HG03280 (cell line): ENCODE results near the gene DPYSL5.
"Not testable (repeated sequence)": the region's sequence is repeated elsewhere in the genome, so short reads cannot be mapped to it uniquely, and the experiment has no call there.

Source experiments
- ATAC-seq: cut with Tn5 transposase; IDR thresholded peaks from one replicate; pipeline ENCODE4 v1.9.1; 2021; ENCODE audit warnings: mild to moderate bottlenecking, moderate library complexity; ENCODE audit not compliant: unreplicated experiment

The DPYSL5 gene

DNA sequence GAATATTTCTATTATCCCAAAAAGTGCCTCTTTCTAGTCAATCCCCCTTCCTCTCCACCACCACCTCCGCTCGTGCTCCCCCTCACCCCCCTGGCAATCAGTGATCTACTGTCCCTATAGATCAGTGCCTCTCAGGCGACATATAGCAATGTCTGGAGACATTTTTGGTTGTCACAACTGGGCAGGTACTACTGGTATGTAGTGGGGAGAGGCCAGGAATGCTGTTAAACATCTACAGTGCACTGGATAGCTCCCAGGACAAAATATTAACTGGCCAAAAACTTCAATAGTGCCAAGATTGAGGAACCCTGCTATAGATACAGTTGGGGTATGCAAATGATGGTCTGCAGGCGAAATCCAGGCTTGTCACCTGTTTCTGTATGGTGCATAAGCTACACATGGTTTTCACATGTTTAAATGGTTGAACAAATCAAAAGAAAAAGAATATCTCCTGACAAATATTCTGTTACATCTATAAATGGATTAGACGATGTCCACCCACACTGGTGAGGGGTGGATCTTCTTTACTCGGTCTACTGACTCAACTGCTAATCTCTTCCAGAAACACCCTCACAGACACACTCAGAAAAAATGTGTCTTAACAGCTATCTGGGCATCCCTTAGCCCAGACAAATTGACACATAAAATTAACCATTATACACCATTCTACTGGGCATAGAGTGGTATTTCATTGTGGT is 25.5 kb downstream of the DPYSL5 start:
- no peak for ATAC-seq

DNA sequence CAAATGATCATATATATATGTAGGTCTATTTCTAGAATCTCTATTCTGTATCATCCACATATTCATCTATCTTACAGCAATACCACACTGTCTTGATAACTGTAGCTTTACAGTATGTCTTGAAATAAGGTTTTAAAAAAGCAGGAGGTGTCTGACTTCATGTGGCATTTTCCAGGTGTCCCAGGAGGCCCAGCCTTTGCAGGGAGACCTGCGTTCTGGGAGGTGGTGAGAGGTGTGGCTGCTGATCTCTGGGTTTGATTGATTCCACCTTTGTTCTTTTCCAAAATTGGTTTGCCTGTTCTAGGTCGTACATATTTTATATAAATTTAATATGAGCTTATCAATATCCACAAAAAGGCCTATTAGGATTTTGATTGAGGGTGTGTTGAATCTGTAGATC is 26.6 kb downstream of the DPYSL5 start:
- ATAC-seq = no peak

DNA sequence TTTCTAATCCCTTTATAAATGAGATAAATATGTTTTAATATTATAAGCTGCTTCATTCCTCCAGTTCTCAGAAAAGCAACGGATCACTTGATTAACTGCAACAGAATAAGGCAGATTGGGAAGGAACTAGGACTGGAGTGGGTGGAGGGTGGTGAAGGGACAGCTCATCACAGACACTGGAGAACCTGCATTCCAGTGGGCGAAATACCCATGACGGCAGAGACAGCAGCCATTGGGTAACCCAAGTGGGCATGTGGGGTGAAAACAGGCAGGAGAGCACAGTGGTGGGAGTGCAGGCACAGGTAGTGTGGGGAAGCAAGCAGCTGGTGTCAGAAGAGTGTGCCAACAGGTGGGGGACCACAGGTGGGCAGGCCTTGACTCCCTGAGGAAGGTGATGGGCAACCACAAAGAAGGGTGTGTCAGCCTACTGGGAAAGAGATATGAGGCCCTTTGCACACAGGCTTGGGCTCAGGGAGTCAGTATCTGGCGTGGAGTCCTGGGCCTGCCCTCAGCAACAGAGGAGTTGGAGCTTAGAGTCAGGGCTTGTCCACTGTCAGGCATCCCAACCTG is 27.2 kb downstream of the DPYSL5 start:
- no peak for ATAC-seq

DNA sequence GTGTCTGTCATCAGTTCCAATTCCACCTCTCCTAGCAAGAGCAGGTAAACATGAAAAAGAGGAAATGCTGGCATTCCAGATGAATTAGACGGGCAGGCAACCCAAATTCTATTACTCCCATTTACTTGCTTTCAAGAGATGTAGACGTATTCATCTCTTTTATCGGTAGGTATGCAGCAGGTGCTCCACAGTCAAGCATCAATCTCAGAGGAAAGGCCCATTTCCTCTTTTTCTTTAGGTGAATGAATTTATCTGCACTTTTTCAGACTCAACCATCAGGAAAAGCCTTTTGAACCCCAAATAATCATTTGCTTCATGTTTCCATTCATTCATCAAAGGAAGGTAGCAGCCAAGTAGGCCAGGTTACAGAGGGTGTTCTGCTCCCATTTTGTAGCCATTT is 27.9 kb downstream of the DPYSL5 start:
- ATAC-seq = no peak

DNA sequence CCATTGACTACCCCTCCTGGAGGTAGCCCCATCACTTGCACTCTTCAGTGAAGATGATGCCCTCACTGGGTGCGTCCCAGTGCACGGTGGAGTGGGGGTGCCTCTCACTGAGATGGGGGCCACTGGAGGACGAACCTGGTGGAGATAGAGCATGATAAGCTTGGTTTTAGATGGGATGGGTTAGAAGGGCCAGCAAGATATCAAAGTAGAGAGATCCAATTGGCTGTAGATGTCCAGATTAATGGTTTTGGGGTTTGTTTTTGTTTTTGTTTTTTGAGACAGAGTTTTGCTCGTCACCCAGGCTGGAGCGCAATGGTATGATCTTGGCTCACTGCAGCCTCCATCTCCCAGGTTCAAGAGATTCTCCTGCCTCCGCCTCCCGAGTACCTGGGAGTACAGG is 28.3 kb downstream of the DPYSL5 start:
- ATAC-seq = no peak

DNA sequence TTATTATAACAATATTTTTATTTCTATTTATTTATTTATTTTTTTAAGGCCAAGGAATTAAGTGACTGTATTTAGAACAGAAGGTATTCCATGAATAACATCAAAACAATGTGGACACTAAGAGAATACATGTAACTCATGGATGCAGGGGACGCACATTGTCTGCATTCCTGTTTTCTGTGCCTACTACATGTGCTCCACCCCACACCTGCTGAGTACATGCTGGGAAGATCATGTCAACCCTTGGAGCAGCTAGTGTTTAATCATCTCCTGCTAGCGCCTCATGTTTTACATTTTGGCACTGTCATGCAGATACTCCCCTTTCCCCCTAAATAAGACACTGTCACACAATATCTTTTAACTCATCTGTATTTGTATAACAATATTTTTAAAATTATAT is 29.3 kb downstream of the DPYSL5 start:
- no peak for ATAC-seq

DNA sequence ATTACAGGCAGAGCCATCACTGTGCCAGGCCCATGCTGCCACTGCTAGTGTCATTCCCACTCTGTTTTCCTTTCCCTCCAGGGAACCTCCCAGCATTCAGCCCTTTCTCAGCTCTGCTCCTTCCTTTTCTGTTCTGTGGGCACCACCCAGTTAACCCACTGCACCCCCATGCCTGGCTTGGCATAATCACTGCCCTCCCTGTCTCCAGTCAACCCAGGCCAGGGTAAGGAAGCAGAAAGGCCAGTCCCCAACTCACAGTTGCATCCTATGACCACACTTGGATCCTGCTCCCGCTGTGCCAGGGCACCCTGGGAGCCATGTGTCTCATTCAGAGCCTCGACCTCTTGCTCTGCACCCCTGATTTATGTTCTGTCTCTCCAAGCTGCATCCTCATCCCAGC is 32.2 kb downstream of the DPYSL5 start:
- no peak for ATAC-seq

DNA sequence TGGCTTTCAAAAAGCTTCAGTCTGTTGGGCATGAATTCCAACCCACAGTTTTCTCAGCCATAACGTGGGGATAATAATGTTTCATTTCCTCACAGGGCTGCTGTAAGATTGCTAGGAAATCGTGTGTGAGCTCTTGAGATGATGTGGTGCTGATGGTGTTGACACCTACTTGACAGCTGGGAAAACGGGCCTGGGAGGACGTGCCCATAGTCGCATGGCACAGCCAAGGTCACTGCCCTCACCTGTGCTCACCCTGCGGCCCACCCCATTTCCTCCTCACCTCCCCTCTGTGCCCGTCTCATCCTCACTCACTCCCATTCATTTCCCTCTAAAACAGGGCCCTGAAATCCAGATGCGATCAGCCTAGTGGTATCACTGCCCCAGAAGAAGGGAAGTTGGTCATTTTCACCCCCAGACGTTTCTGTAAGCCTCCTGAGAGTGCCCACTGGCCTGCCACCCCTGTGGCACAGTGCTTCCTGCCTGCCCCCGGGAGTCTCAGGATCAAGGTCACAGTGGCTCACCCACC is 33.0 kb downstream of the DPYSL5 start:
- no peak for ATAC-seq

DNA sequence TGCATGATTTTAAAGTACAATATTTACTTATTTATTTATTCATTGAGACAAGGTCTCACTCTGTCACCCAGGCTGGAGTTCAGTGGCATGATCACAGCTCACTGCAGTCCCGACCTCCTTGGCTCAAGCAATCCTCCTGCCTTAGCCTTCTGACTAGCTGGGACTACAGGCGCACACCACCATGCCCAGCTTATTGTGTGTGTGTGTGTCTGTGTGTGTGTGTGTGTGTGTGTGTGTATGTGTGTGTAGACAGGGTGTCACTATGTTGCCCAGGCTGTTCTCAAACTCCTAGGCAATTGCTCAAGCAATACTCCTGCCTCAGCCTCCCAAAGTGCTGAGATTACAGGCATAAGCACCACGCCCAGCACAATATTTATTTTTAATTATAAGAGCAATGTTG is 34.3 kb downstream of the DPYSL5 start:
- ATAC-seq = not testable (repeated sequence)

DNA sequence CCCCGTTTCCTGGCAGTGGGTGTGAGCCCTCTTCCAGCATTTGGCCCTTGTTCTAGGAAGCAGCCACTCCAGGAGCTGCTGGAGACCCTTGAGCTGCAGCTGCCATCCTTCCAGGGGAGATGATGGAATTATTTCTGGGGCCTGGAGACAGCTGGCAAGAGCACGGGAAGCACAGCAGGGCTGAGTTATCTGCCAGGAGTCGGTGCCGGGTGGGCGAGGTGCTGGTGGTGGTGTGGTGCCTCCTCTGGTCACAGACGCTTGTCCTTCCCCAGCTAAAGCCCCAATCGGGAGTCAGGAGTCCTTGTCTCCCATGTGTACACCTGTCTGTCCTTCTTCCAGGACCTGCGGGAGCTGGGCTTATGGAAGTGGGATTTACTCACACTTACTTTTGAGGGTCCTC is 36.0 kb downstream of the DPYSL5 start:
- ATAC-seq = no peak

DNA sequence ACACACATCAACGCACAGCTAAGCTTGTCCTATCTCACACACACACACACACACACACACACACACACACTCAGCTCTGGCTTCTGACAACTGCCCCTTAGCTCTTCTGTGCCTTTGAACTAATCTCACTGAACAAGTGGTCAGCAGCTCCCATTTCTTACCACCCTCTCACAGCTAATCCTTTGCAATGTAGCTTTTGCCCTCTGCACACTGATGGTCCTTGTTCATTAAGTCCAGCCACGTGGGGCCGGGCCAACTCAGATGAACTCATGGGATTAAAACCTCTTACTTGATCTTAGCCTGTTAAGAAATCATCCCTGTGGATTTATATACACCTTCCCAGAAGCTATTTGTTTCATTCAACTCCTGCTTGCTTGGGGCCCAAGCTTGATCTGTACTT is 36.6 kb downstream of the DPYSL5 start:
- no peak for ATAC-seq

DNA sequence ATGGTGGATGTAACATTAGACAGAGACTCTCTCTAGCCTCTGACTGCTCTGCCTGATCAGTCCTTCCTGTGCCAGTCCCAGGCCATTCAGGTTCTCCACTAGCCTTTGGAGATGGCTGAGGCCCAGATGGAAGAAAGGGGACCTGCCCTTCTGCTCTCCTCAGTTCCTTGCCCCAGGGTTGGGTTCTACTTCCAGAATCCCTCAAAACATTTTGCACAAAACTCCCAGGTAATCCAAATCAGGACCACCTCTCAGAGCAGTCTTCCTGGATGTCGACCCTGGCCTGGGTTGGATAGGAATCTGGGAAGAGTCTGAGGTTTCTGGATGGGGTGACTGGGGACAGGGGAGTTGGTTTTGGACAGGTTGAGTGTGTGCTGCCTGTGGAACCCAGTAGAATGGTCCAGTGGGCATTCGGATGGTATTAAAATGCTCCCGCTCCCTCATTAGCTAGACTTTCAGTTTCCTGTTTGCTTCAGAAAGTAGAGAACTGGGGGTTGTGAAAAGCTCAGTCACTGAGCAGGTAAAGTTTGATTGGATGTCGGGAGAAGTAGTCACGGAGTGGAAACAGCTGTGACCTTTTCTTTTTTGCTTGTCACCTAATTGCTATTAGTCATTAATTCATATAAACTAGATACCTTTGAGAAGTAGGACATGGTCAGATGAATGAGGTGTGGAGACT is 37.9 kb downstream of the DPYSL5 start:
- no peak for ATAC-seq

DNA sequence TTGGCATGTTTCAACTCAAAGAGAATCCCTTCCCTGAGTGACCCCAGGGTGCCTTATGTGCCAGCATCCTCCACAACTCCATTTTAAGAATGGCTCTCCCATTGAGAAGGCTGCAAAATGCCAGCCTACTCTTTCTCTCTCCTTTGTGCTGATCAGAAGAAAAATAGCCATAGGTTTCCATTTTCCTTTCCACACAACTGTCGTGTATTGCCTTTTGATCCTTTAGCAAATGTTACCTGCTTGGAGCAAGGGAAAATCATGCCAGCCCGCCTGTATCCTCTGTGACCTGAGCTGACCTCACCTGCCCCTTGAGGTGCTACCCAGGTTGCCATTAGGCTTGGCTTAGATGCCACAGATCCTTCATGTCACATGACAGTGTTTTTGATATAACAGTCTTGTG is 38.8 kb downstream of the DPYSL5 start:
- ATAC-seq = no peak

DNA sequence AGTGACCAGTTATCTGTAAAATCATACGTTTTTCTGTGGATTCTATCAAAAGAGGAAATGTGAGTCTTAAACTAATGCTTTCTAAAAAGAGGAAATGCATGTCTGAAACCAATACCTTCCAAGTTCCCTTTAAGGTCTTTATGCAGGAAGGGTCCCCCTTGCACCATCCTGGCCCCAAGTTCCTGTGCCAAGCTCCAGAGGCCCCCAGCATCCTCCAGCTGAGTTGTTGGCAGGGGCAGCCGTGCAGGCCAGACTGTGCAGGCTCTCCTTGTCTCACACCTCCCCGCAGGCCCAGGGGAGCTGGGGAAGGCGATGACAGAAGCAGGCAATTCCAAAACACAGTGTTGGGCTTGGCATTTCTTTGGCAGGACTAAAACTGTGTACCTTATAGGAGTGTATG is 39.2 kb downstream of the DPYSL5 start:
- no peak for ATAC-seq

DNA sequence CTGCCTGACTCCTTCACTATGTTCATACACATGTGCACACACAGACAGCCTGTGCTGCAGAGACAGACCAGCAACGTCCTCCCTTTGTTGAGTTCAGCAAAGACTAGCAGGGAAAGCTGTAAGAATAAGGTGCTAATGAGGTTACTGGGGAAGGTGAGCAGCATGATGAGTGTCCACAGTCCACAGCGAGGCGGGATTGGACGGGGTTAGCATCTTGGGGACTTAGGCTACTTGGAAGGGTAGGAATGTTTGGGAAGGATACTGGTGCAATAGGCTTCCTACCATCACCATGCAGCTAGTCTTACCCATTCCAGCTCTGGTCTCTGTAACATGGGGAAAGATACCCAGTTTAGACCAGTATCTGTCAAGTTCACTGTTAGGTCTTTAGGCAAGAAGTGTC is 41.9 kb downstream of the DPYSL5 start:
- no peak for ATAC-seq

DNA sequence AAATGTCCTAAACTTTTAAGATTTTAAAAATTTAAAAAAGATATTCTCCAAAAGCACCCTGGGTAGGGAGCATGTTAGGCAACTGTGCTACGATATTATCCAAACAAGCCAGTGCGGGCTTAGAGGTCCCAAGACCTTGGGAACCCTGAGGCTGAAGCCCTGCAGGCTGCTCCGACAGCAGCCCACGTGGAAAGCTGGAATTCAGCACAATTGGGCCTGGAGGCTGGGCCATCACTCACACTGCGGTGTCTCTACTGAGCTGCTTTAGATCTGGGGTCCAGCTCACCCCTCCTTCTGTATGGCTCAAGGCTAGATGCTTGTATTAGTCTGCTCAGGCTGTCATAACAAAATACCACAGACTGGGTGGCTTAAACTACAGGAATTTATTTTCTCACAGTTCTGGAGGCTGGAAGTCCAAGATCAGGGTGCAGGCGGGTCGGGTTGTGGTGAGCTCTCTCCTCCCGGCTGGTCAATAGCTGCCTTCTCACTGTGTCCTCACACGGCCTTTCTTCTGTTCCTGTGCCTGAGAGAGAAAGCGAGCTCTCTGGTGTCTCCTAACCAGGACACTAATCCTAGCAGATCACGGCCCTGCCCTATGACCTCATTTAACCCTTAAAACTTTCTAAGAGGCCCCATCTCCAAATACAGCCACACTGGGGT is 42.5 kb downstream of the DPYSL5 start:
- no peak for ATAC-seq

DNA sequence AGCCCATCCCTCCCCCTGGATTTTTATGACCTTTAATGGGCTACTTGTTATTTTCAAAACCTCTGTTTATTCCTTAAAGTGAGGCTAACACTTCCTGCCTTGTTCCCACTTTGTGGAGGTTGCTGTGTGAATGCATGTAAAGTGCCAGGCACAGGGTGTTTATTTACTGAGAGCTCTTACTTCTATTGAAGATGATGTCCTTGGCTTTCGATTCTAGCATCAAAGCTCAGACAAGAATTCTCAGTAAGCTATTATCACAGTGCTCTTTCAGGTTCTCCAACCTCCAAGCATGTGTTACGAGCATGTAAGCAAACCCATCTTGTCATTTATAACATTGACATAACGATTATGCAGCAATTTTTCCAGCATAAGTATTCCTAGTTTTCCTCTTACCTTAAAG is 44.2 kb downstream of the DPYSL5 start:
- no peak for ATAC-seq

DNA sequence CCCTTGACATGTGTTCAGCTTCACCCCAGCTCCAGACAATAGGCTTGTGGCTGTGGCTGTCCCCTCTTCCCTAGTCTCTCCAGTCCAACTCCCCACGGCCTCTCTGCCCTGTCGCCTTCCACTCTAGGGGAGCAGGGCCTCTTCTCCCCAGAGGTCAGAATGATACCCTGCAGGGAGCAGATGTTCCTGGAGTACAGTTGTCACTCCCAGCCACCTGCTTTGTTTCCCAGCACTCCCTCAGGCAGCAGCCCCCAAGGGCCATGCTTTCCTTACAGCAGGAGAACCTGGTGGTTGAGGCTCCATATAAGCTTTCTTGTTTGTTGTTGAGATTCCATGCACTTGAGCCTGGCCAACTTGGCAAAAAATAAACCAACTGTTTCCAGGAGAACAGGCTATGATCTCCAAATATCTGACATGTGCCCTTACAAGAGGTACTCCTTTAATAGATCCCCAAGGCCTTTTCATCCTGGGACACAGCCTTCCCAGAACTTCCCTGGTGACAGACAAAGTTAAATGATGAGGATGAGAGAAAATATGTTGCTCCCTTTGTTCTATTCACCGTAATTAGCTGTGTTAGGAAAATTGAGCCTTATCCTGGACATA is 45.1 kb downstream of the DPYSL5 start:
- ATAC-seq = no peak

DNA sequence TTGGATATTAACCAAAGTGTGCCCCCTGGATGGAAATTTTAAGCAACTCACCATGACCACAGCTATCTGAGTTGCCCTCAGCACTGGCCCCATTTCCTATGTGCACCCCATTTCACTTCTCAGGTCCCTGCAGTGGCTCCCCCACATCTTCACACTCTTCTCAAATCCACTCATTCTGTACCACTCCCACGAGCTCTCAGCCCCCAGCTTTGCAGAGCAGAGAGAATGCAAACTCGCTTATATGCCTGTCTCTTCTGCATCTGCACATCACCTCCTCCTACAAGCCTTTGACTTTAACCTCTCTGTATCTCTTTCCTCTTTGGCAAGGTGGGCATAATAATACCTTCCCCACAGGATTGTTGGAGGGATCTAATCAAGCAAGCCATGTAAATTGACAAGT is 46.2 kb downstream of the DPYSL5 start:
- ATAC-seq = no peak

DNA sequence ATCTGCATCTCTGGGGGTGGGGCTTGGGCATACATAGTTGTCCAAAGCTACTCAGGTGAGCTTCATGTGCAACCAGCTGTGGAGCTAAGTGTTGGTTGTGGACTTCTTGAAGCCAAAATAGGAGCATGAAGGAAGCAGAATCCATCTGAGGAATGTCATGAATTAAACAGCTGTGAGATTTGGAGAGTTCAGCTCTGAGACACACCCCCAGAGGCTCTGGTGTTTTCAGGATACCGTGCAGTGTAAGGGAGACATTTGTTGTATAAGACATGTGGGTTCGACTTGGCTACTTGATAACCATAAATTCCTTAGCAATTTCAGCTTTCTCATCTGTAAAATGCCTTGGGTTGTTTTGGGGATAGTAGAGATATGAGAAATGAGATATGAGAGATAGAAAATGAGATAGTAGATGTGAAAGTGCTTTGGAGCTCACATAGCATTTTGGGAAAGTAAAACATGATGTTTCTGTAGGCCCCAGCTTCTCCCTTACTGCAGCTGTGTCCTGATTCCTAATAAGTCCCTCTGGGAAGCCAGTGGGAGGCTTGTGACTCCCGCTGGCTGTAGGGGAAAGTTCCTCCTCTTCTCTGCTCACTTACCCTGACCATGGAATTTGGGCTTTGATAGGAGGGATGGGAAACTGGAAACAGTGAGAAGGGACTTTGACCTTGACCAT is 50.0 kb downstream of the DPYSL5 start:
- no peak for ATAC-seq
